HG03159 (cell line): ENCODE data around the gene EHBP1.

Experiments used
- ATAC-seq: cut with Tn5 transposase; IDR thresholded peaks from one replicate; pipeline ENCODE4 v1.9.1; 2021; ENCODE audit warnings: mild to moderate bottlenecking, moderate library complexity; ENCODE audit not compliant: unreplicated experiment

Gene EHBP1

DNA sequence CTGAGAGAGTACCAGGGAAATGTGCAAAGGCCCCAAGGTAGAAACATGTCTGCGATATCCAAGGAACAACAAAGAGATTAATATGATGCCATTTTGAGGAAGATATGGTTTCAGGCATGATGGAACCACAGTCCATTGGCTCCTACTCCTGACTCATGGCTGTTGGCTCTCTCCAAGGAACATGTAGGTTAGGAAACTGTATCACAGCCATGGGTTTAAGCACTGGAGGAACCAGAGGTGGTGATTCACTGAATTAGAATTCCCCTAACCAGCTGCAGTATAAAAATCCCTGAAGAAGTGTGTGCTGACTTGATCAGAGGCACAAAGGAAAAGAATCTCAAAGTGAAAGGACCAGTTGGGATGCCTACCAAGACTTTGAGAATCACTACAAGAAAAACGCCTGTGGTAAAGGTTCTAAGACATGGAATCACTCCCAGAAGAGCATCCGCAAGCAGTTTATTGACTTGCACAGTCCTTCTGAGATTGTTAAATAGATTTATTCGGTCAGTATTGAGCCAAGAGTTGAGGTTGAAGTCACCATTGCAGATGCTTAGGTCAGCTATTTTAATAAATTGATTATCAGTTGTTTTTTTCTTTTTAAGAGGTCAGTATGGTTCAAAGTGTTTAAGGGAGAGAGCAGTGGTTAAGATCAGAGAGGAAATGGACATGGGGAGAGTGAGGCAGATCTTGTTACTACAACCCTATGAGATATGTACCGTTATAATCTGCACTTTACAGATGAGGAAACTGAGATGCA lies 234.4 kb downstream of the EHBP1 start:
- no peak for ATAC-seq

DNA sequence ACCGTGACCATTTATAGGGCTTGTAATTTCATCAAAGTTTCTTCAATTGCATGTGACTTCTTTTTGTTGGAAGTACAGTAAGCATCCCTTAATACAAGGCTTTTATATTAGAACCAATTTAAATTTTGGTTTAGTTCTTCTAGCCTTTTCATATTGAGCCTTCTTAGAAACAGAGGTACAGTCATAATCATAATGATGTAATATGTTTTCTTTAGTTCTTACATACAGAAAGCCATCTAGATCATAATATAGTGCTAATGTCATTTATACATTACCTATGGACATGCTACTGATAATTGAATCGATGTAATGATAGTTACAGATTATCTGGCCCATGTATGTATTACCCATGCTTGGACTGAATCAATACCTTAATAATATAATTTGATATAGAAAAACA lies 235.2 kb downstream of the EHBP1 start:
- ATAC-seq: no peak

DNA sequence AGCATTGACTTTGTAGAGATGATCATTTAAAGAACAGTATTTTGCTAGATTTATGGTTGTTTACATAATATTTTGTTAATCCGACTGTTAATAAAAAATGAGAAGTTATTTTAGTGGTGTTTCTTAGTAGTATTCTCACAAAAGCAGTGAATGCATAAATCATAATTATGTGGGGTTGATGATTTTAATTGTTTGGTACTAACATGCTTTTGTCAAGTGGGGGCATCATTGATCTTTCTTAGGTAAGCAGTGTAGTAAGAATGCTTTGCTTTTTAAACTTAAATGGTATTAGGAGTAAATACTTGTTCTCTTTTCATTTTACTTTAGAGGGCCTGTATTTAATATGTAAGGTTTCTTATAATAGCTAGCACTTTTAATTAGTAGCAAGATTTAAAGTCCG lies 235.9 kb downstream of the EHBP1 start:
- no peak for ATAC-seq

DNA sequence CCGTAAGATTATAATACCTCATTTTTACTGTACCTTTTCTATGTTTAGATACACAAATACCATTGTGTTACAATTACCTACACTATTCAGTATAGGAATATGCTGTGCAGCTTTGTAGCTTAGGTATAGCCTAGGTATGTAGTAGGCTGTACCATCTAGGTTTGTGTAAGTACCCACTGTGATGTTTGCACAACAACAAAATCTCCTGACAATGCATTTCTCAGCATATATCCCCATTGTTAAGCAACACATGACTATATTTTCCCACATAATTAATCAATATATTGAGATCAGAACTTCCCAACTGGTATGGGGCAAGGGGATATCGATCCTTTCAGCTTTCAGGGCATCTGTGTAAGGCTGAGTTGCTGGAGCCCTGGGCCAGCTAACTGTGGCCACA lies 238.8 kb downstream of the EHBP1 start:
- no peak for ATAC-seq

DNA sequence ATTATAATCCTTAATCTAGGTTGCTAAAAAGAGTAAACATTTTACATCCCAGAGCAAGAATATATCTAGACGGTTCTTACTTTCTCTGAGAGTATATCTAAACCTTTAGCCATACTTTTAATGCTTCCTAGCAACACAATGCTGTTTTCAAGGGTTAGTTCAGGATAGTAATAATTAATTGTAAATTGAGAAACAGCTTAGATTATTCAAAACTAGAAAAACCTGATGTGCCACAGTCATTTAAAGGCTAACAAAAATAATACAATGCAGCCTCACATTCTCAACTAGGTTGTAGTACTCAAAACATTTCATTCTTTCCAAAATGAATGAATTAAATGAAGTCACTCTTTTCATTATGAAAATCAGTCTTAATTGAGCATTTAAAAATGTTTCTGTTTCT lies 241.9 kb downstream of the EHBP1 start:
- ATAC-seq: no peak

DNA sequence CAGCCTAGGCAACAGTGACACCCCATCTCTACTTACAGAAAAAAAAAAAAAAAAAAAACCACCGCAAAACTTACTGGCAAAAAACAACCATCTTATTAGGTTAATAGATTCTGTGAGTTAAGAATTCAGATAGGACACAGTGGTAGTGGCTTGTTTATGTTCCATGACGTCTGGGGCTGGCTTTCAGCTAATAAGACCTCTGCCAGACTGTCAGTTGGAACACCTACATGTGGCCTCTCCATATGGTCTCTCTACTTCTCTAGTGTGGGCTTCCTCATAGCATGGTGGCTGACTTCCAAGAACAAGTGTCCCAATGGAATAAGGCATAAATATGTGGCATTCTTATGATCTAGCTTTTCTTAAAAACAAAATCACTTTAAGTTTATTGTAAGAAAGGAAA lies 251.1 kb downstream of the EHBP1 start:
- ATAC-seq: no peak

DNA sequence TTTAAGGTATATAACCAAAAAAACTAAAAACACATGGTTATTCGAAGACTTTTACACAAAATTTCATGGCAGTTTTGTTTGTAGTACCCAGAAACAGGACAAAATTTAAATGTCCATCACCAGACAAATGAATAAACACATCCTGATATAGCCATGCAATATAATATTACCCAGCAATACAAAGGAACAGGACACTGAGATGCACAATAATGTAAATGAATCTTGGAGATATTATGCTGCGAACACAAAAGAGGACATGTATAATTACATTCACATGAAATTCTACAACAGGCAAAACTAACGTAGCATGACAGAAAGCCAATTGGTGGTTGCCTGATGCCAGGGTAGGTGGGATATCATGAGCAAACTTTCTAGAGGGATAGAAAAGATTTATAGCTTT lies 252.7 kb downstream of the EHBP1 start:
- no peak for ATAC-seq

DNA sequence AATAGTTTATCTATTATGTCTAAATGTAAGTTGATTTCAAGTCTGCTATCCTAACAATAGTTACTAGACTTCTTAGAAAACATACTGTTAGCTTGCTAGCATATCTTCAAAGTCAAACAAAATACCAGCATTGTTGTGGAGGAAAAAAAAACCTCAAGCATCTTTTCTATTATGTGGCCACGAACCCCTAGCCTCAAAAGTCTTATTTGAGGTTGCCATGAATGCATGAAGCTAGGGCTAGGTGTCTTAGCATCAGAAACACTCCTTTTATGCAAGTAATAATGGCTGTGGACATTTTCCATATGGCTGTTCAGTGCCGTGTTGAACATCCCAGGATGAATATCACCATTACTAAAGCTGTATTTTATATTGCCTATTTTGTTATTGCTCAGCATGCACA lies 258.5 kb downstream of the EHBP1 start:
- no peak for ATAC-seq

DNA sequence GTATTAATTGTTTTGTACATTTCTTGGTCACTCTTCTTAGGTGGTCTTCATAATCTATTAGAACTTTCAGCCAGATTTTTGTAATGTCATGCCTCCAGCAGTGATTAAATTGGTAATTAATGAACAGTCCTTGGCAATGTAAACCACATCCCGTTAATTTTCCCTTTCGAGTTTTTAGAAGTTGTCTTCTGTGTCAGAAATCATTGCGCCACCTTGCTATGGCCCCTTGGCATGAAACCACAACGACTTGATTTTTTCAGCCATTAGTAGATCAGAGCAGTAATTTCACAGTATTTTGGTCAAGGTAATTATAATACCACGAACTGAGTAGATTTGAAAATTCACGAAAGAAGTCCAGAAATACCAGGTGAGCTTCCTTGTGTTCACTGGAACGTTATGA lies 259.2 kb downstream of the EHBP1 start:
- ATAC-seq: no peak

DNA sequence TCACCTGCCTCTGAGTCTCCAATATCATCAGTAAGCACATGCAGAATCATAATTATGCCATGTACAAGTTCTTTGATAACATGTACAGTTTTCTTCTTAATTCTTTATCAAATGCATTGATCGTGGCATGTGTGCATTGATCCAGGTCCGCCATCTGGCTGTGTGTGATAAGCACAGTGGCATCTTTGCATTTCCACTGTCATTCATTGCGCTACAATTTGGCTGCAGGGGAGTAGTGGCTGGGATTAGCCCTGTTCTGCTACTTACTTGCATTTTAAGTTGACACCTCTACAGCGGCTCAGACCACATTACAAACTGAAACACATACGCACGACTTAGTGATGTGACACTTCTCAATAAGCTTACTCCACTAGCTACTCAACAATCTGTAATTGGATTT lies 261.5 kb downstream of the EHBP1 start:
- ATAC-seq: no peak

DNA sequence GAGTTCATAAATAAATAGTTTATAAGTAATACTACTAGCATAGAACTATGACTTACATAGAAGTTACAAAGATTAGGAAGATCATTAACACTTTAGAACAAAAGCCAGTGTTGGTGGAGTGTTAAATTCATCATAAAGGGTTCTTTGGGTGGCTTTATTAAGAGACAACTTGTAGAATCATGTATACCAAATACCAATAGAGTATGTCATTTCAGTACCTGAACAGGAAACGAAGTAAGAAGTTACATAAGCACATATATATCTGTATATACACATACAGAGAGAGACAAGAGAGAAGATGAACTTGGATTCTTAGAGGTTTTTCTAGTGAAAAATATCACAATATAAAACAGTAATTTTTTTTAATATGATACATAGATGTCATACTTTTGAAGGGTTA lies 262.7 kb downstream of the EHBP1 start:
- ATAC-seq: no peak

DNA sequence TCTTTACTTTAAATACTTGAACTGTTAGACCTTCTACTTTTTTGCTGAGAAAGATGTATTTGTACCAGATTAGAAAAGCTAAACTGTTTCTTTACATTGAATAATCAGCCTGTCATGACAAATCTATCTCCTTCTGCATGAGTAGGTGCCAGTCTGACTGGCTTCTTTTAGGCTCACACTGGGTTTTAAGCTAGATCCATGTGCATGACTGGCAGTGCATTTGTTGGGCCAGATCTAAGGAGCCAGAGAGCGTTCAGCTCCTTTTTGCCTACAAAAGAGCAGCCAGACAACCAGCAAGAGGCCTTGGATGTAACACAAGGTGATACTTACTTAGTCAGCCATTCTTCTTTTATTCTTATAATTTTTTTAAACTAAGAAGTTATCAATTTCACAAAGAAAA lies 263.2 kb downstream of the EHBP1 start:
- ATAC-seq: no peak

DNA sequence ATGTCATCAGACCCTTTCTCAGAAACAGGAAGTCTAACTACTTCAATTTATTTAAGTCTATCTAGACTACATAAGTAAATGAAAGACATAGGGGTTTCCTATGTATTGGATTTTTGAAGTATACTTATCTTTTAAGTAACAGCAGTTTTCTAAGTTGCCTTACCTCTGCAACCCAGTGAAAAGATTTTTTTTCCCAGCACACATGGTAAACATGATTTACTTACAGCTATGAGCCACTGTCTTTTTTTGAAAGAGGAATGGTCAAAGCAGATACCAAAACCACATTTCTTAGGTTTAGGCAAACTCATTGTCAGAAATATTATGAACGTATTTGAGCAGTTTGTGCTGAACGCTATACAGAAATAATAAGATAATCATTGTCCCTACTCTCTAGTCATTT lies 266.4 kb downstream of the EHBP1 start:
- no peak for ATAC-seq

DNA sequence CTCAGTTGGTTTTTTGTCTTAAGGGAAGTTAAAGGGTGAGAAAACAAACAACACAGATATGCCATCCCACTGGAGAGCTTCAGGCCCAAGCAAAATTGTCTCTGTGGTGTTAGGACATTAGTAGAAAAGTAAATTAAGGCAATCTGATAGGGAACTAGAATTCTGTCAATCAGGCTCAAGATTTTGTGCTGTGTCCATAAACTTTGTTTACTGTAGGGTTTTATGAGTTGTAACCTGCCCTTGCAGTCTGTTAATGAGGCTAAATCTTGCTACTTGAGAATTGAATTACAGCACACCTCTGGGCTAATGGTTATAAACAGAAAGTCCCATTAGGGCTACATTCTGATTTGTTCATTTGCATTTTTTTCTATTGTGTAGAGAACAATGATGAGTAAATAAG lies 267.1 kb downstream of the EHBP1 start:
- ATAC-seq: no peak

DNA sequence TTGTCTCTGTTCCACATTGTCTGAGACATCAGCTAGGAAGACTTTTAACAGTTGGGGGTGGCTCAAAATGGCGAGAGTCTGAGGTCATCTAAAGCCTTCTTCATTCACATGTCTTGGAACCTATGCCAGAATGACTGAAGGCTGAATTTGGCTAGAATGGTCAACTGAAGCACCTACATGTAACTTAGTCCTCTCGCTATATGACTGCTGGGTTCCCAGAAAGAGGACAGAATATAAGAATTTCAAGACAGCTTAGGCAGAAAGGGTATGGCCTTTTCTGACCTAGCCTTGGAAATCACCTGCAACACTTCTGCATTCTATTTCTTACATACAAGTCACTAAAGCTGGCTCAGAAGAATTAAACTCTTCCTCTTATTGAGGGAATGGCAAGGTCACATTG lies 269.5 kb downstream of the EHBP1 start:
- ATAC-seq: no peak

DNA sequence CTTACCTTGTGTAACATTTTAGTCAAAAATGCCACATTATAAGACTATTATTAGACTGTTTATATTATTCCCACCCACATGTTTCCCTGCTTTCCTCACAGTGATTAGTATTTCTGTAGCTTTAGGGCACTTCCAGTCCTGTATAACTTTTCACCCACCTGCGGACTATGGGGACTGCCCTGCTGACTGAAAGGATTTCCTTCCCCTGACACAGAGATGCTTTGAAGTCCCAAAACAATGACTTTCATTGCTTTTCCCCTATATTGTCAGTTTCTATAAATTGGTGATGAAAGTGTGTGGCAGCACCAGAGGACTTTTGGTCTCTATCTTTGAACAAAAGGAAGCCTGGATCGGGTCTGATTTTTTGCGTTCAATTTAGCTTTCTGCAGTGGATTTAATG lies 286.1 kb downstream of the EHBP1 start:
- no peak for ATAC-seq

DNA sequence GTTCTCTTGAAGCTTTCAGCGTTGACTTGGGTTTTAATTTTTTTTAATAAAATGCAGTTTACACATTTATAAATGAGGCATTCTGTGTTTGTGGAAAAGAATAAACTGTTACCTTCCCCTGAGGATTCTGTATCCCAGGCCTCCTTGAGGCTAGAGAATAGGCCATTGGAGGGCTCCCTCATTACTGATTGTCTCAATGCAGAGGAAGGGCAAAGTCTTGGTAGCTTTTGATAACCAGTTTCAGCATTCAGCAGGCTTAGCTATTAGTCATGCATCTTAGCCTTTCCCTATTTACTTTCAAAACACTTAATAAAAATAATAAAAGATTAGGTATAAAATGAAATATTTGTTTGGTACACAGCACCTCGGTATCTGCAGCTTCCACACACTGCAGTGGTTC lies 287.0 kb downstream of the EHBP1 start:
- ATAC-seq: no peak

DNA sequence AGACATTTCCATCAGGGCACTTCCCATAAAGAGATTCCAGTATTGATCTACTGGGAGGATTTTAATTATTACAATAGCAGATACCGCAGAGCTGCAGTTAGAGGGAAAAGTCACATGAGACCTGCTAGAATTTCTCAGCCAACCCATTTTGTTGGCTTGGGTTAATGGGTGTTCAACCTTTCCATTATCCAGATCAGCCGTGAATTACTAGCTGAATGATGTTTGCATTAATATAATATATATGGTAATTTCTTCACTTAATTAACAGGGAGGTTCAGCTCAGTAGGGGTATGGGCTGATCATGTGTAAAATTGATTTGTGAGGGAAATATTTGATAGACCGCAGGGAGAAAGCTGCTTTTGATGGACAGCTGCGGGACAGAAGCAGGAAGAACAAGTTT lies 288.7 kb downstream of the EHBP1 start:
- ATAC-seq: no peak

DNA sequence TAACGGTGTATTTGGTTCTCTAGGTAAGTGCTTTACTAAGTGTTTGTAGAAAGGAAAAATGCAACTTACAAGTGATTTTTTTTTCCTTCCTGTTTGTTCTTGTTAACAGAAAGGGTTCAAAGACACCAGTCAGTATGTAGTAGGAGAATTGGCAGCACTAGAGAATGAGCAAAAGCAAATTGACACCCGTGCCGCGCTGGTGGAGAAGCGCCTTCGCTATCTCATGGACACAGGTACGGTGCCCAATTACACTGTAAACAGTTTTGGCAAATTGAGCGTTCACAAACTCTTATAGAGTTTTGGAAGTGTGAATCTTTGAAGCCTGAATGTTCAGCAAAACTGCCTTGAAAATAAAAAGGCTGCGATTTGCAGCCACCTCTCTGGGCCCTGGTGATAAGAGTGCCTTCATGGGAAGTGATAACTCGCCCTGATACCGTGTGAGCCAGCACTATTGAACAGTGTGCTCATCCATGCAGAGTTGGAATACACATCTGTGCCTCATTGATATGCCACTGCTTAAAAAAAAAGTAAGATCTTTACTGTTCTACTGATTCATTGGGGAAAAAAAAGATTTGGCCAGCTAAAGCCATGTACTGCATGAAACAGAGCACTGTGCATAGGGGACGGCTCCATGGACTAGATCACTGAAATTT lies 291.1 kb downstream of the EHBP1 start:
- no peak for ATAC-seq

DNA sequence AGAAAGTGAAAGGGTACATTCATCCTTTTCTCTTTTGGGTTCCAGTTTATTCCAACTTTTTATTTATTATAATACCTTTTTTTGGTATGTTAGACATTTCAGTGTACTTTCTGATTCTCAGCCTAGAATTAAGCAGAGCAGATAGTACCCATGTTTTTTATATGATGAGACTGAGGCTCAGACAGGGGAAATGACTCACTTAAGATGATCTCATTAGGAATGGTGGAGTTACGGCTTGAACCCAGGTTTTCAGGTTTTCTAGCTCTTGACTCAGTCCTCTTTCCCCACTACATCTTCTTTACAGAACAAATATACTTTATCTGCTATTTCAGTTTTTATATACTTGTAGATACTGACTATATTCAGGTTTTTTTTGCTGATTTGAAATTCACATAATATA lies 293.4 kb downstream of the EHBP1 start:
- no peak for ATAC-seq

DNA sequence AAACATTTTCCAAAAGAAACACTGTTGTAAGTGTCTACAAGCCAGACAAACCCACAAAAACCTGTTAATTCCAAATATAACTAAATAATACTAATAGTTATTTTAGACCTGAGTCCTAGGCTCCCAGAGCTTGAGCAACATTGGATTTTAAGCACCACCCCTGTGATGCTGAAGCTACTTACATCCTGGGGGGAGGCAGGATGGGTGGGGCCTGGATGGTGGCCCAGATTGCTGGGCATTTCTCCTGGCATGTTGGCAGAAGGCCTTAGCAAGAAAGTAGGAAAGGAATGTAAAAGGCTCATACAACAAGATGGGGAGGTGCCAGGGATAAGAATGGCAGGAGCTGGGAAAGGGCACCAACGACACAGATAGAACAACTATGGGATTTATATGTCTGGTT lies 294.4 kb downstream of the EHBP1 start:
- ATAC-seq: no peak

DNA sequence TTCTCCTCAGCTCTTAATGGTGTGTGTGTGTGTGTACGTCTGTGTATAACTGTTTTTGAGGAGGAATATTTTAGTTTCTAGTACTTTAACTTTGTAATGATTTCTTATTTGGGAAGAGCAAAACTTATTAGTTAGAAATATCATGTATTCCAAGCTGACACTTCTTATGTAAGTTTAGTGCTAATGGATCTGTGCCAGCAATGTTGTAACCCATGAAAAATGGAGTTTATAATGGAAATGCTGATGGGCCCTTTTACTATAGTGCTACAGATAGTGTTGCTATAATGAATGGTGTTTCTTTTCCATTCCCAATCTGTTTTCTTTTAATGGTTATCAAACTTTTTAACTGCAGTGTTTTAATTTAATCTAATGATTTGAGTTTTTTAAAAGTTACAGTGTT lies 295.3 kb downstream of the EHBP1 start:
- ATAC-seq: no peak

DNA sequence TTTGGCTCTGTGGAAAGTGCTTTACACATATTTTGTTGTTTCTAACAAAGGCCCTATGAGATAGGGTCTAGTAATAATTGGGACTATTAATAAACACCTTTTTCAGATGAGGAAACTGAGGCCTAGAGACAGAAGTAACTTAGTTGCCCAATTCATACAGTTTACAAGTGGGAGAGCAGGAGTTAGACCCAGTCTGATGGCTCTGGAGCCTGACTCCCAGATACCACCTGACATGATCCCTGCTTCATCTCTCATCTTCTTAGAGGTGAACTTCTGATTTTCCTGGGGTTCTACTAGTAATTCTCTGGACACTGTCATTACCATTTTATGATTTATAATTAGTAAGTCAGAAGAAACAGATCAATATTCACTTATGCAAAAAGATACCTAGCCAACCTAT lies 296.1 kb downstream of the EHBP1 start:
- no peak for ATAC-seq
